Liver (tissue), 9 donors: ENCODE measurements around the gene ALK. TPM values are rescaled to one million over a fixed set of nuclear protein-coding genes. Genes with fewer than 3 reads are reported as not detected.

Source experiments
- DNase-seq: peaks from one replicate; pipeline ENCODE4 v3.0.0-alpha.2; 2017; ENCODE audit warnings: low spot score
- H3K27ac ChIP-seq, 2 donors: one replicate each; pipeline ENCODE4 v1.7.0; 2013; ENCODE audit warnings: inconsistent platforms in 2 of 2, low read length in 2 of 2, control low read depth in 1 of 2, low read depth in 1 of 2, mild to moderate bottlenecking in 1 of 2
- H3K27me3 ChIP-seq, 4 donors: one replicate each; pipeline versions ENCODE4 v1.6.1 to v1.7.0; 2013; ENCODE audit warnings: low read length in 3 of 4, inconsistent platforms in 1 of 4, mild to moderate bottlenecking in 1 of 4, moderate library complexity in 1 of 4; ENCODE audit not compliant: control insufficient read depth in 4 of 4, insufficient read depth in 4 of 4
- H3K36me3 ChIP-seq, 4 donors: one replicate each; pipeline versions ENCODE4 v1.6.1 to v1.7.0; 2013; ENCODE audit warnings: low read length in 3 of 4, mild to moderate bottlenecking in 3 of 4, low read depth in 1 of 4, moderate library complexity in 1 of 4; ENCODE audit not compliant: control insufficient read depth in 4 of 4, insufficient read depth in 3 of 4
- H3K4me1 ChIP-seq, 4 donors: one replicate each; pipeline versions ENCODE4 v1.6.1 to v1.7.0; 2013; ENCODE audit warnings: low read length in 3 of 4, mild to moderate bottlenecking in 3 of 4, moderate library complexity in 1 of 4; ENCODE audit not compliant: control insufficient read depth in 4 of 4, insufficient read depth in 4 of 4
- H3K4me3 ChIP-seq, 3 donors: one replicate each; pipeline versions ENCODE4 v1.6.1 to v1.7.0; 2013; ENCODE audit warnings: low read length in 3 of 3, control low read depth in 1 of 3, low read depth in 1 of 3, mild to moderate bottlenecking in 1 of 3
- H3K9ac ChIP-seq, 2 donors: one replicate each; pipeline ENCODE4 v1.7.0; 2013; ENCODE audit warnings: low read length in 2 of 2, mild to moderate bottlenecking in 2 of 2, moderate library complexity in 2 of 2, control low read depth in 1 of 2, low read depth in 1 of 2
- H3K9me3 ChIP-seq, 4 donors: one replicate each; pipeline versions ENCODE4 v1.6.1 to v1.7.0; 2013; ENCODE audit warnings: low read length in 3 of 4; ENCODE audit not compliant: control insufficient read depth in 4 of 4
- ATF3 ChIP-seq: IDR thresholded peaks from 2 replicates; pipeline ENCODE4 v1.6.1; 2016; ENCODE audit warnings: antibody characterized with exemption
- CTCF ChIP-seq: fragments of 150-350 bp; IDR thresholded peaks from 2 replicates; pipeline ENCODE4 v1.5.1; 2017; ENCODE audit warnings: improper control_type of control experiment, low read depth, low read length; ENCODE audit not compliant: missing input control
- EGR1 ChIP-seq, 2 donors: IDR thresholded peaks; 2 replicates each; pipeline ENCODE4 v1.6.1; 2016 to 2018; ENCODE audit warnings: antibody characterized with exemption in 2 of 2, low read depth in 2 of 2
- FOXA1 ChIP-seq: IDR thresholded peaks from 2 replicates; pipeline ENCODE4 v1.6.1; 2016; ENCODE audit warnings: antibody characterized with exemption
- FOXA2 ChIP-seq: IDR thresholded peaks from 2 replicates; pipeline ENCODE4 v1.6.1; 2016; ENCODE audit warnings: antibody characterized with exemption
- GABPA ChIP-seq, 2 donors: IDR thresholded peaks in 1 of 2; conservative IDR thresholded peaks in 1 of 2; 2 replicates each; pipeline ENCODE4 v1.6.1; 2016; ENCODE audit warnings: antibody characterized with exemption in 2 of 2, mild to moderate bottlenecking in 1 of 2, moderate library complexity in 1 of 2
- HNF4A ChIP-seq, 2 donors: conservative IDR thresholded peaks; 2 replicates each; pipeline ENCODE4 v1.6.1; 2016; ENCODE audit warnings: antibody characterized with exemption in 2 of 2, mild to moderate bottlenecking in 2 of 2
- HNF4G ChIP-seq: IDR thresholded peaks from 2 replicates; pipeline ENCODE4 v1.6.1; 2016; ENCODE audit warnings: antibody characterized with exemption
- JUND ChIP-seq, 2 donors: IDR thresholded peaks; 2 replicates each; pipeline ENCODE4 v1.6.1; 2016; ENCODE audit warnings: antibody characterized with exemption in 2 of 2
- MAX ChIP-seq: IDR thresholded peaks from 2 replicates; pipeline ENCODE4 v1.6.1; 2016; ENCODE audit warnings: antibody characterized with exemption
- NR2F2 ChIP-seq: IDR thresholded peaks from 2 replicates; pipeline ENCODE4 v1.6.1; 2016; ENCODE audit warnings: antibody characterized with exemption
- RAD21 ChIP-seq, 2 donors: IDR thresholded peaks; 2 replicates each; pipeline ENCODE4 v1.6.1; 2016; ENCODE audit warnings: antibody characterized with exemption in 2 of 2, mild to moderate bottlenecking in 2 of 2
- REST ChIP-seq: IDR thresholded peaks from 2 replicates; pipeline ENCODE4 v1.6.1; 2016; ENCODE audit warnings: antibody characterized with exemption, mild to moderate bottlenecking
- RXRA ChIP-seq, 2 donors: IDR thresholded peaks; 2 replicates each; pipeline ENCODE4 v1.6.1; 2017 to 2018; ENCODE audit warnings: antibody characterized with exemption in 2 of 2, mild to moderate bottlenecking in 1 of 2
- SP1 ChIP-seq: IDR thresholded peaks from 2 replicates; pipeline ENCODE4 v1.6.1; 2018; ENCODE audit warnings: antibody characterized with exemption, mild to moderate bottlenecking
- TAF1 ChIP-seq: conservative IDR thresholded peaks from 2 replicates; pipeline ENCODE4 v1.6.1; 2016; ENCODE audit warnings: antibody characterized with exemption, mild to moderate bottlenecking
- YY1 ChIP-seq: IDR thresholded peaks from 2 replicates; pipeline ENCODE4 v1.6.1; 2016; ENCODE audit warnings: antibody characterized with exemption, mild to moderate bottlenecking
- ZBTB33 ChIP-seq: IDR thresholded peaks from 2 replicates; pipeline ENCODE4 v1.6.1; 2016; ENCODE audit warnings: antibody characterized with exemption
- WGBS: extraction: QIAGEN DNeasy Blood & Tissue Kit; methylation state at CpG from one replicate; pipeline ENCODE4 v1.1.7; 2013; 5-methylcytosine and 5-hydroxymethylcytosine counted together
- polyA plus RNA-seq, 2 donors: library from polyadenylated mRNA; stranded (reverse) in 1 of 2; unstranded in 1 of 2; fragments of 200-250 nt in 1 of 2; fragments of >200 nt in 1 of 2; fragmentation: Nextera tagmentation in 1 of 2; extraction: Ambion mirVana in 1 of 2; gene quantifications; one replicate each; pipeline versions ENCODE4 v1.2.1 to v1.2.3, GENCODE V29; 2013 to 2015
- total RNA-seq, 2 donors: library from RNA; depleted of rRNA; stranded (reverse); fragments of >200 nt; gene quantifications; one replicate each; pipeline ENCODE4 v1.2.3, GENCODE V29; 2014
- donor health status: healthy.
- donor health status: healthy.
- donor health status: healthy.
- donor health status: healthy.
- donor health status: healthy.

ALK gene
- total and polyA plus RNA-seq, 4 donors = under 0.01 TPM; not detected in 3

GRCh38 chr2:29573147-29573546 lies 348.2 kb downstream of the ALK start:
- no peak for DNase-seq
- Histone ChIP-seq H3K4me1 (peaks cover 0 to 4% (median 0%) of the 10 kb centered on the region in 4 donors), H3K9ac (no peak overlapping the region), H3K9me3 (no peaks in the 10 kb centered on the region), H3K36me3 (no peaks in the 10 kb centered on the region), H3K27me3 (no peaks in the 10 kb centered on the region), H3K4me3 (no peak overlapping the region), H3K27ac (no peak overlapping the region)
- 67% methylated on average over 2 of the region's 2 CpGs for WGBS
- TF ChIP-seq FOXA2 (no peak), YY1 (no peak), TAF1 (no peak), FOXA1 (no peak), RAD21 (IDR thresholded peaks at IDR 0.05) (no peak), GABPA (IDR thresholded peaks at IDR 0.05 in 1 of 2, conservative IDR thresholded peaks at IDR 0.05 in 1 of 2) (no peak), REST (no peak), EGR1 (IDR thresholded peaks at IDR 0.05; ENCODE audit: low read depth in 2 of 2) (no peak), HNF4A (conservative IDR thresholded peaks at IDR 0.05) (no peak), JUND (IDR thresholded peaks at IDR 0.05) (no peak), HNF4G (no peak), NR2F2 (no peak), RXRA (IDR thresholded peaks at IDR 0.05) (no peak)

- 76% methylated on average over 5 of the region's 5 CpGs for WGBS
- no peak overlapping the region for H3K27ac ChIP-seq
- no peaks in the 10 kb centered on the region for H3K27me3 ChIP-seq
- no peaks in the 10 kb centered on the region for H3K36me3 ChIP-seq
- no peak overlapping the region for H3K9ac ChIP-seq
- no peaks in the 10 kb centered on the region for H3K9me3 ChIP-seq
- no peaks in the 10 kb centered on the region for H3K4me1 ChIP-seq
- H3K4me3 ChIP-seq = no peak overlapping the region
- TF ChIP-seq YY1 (no peak), ATF3 (no peak), CTCF (no peak), TAF1 (no peak), EGR1 (IDR thresholded peaks at IDR 0.05; ENCODE audit: low read depth in 2 of 2) (no peak), NR2F2 (no peak), HNF4G (no peak), JUND (IDR thresholded peaks at IDR 0.05) (no peak), HNF4A (conservative IDR thresholded peaks at IDR 0.05) (no peak), FOXA2 (no peak), GABPA (IDR thresholded peaks at IDR 0.05 in 1 of 2, conservative IDR thresholded peaks at IDR 0.05 in 1 of 2) (no peak), REST (no peak), MAX (no peak), SP1 (no peak), RAD21 (IDR thresholded peaks at IDR 0.05) (no peak), RXRA (IDR thresholded peaks at IDR 0.05) (no peak), ZBTB33 (no peak), FOXA1 (no peak)
- DNase-seq = no peak
These were observed 350.8 kb downstream of the ALK start for GRCh38 chr2:29570539-29570938.
